K562 (cell line): Measurements from ENCODE around the gene ROMO1. TPM values are rescaled to one million over a fixed set of nuclear protein-coding genes. Genes with fewer than 3 reads are reported as not detected.
A peak's percentile ranks its signal among the peaks of the same experiment; 100 is the strongest.

Experiments
- CBFB ChIP-seq: sonication (generic); formaldehyde crosslinking; IDR thresholded peaks from 2 replicates; pipeline ENCODE4 v1.4.0; 2020; ENCODE audit warnings: mild to moderate bottlenecking, missing genetic modification reagents
- ETV6 ChIP-seq, 3 experiments: fragments of 150-350 bp in 1 of 3; sonication (generic) in 1 of 3; formaldehyde crosslinking in 1 of 3; IDR thresholded peaks; 2 replicates each; pipeline versions ENCODE4 v1.6.1 to v1.8.0; 2014 to 2022; ENCODE audit warnings: borderline replicate concordance in 2 of 3, low read depth in 2 of 3, antibody characterized with exemption in 1 of 3, low read length in 1 of 3, mild to moderate bottlenecking in 1 of 3, missing genetic modification reagents in 1 of 3
- EWSR1 ChIP-seq: fragments of 450-650 bp; IDR thresholded peaks from 2 replicates; pipeline ENCODE4 v1.6.1; 2018; ENCODE audit warnings: borderline replicate concordance, mild to moderate bottlenecking, low read depth, moderate library complexity; ENCODE audit not compliant: partially characterized antibody
- LEF1 ChIP-seq: fragments of 450-650 bp; IDR thresholded peaks from 2 replicates; pipeline ENCODE4 v1.6.1; 2016; ENCODE audit warnings: mild to moderate bottlenecking
- MAFG ChIP-seq: fragments of 450-650 bp; conservative IDR thresholded peaks from 2 replicates; pipeline ENCODE4 v1.6.1; 2016; ENCODE audit warnings: missing genetic modification characterization, missing compliant biosample characterization
- MGA ChIP-seq: fragments of 450-650 bp; IDR thresholded peaks from 2 replicates; pipeline ENCODE4 v1.6.1; 2016; ENCODE audit warnings: mild to moderate bottlenecking, moderate library complexity
- NCOA1 ChIP-seq: fragments of 450-650 bp; IDR thresholded peaks from 2 replicates; pipeline ENCODE4 v1.6.1; 2016; ENCODE audit warnings: low read depth
- NEUROD1 ChIP-seq: fragments of 150-350 bp; IDR thresholded peaks from 2 replicates; pipeline ENCODE4 v1.6.1; 2014; ENCODE audit warnings: borderline replicate concordance, low read length, low read depth; ENCODE audit not compliant: partially characterized antibody
- NFIC ChIP-seq: fragments of 450-650 bp; IDR thresholded peaks from 2 replicates; pipeline ENCODE4 v1.6.1; 2017; ENCODE audit warnings: mild to moderate bottlenecking, inconsistent platforms
- ZNF23 ChIP-seq: fragments of 250-450 bp; sonication (Bioruptor Pico); IDR thresholded peaks from 2 replicates; pipeline ENCODE4 v1.4.0; 2020; ENCODE audit warnings: mild to moderate bottlenecking
- ZNF561 ChIP-seq: fragments of 450-650 bp; formaldehyde crosslinking; conservative IDR thresholded peaks from 2 replicates; pipeline ENCODE4 v1.4.0; 2020; ENCODE audit warnings: mild to moderate bottlenecking, moderate library complexity
- polyA plus RNA-seq, 8 experiments: library from polyadenylated mRNA; depleted of rRNA in 4 of 8; stranded (reverse) in 5 of 8; unstranded in 3 of 8; fragments of >200 nt; fragmentation: Nextera tagmentation in 2 of 8; fragmentation: Illumina TruSeq in 1 of 8; extraction: Ambion mirVana in 2 of 8; extraction: Trizol in 1 of 8; gene quantifications; 2 replicates each; pipeline versions ENCODE4 v1.2.1 to v1.2.3, GENCODE V29; 2011 to 2014; ENCODE audit warnings: inconsistent platforms in 1 of 8, missing spikeins in 1 of 8
- total RNA-seq, 7 experiments: library from RNA; depleted of rRNA in 6 of 7; stranded (reverse); fragments of >200 nt in 6 of 7; fragmentation: Illumina TruSeq in 2 of 7; extraction: Trizol in 2 of 7; gene quantifications; 2 replicates each; pipeline versions ENCODE4 v1.2.1 to v1.2.3, GENCODE V29; 2011 to 2021; ENCODE audit warnings: low replicate concordance in 1 of 7

Gene ROMO1
- total and polyA plus RNA-seq, 9 of the 15 experiments (the other 6 are each of a cell fraction or from before 2014, with no cell fraction given): 31.8 to 741 (median 226) TPM

- no peak for TF ChIP-seq MGA
- TF ChIP-seq ZNF561: no peak
- TF ChIP-seq LEF1: no peak
- TF ChIP-seq ZNF23 (CRISPR knock-in tag): no peak
- TF ChIP-seq ETV6 (IDR thresholded peaks at IDR 0.05; ENCODE audit: borderline replicate concordance in 1 of 2, low read depth in 2 of 2, low read length in 1 of 2): no peak
- no peak for TF ChIP-seq ETV6 (CRISPR knock-in tag; IDR thresholded peaks at IDR 0.05; ENCODE audit: borderline replicate concordance)
- peak; percentile 38 for TF ChIP-seq NFIC
- TF ChIP-seq NCOA1: peak; percentile 46; the same call in 1 of the 2 replicates
- no peak for TF ChIP-seq EWSR1
- no peak for TF ChIP-seq NEUROD1
- no peak for TF ChIP-seq CBFB (CRISPR knock-in tag)
- no peak for TF ChIP-seq MAFG
These were observed at the start of gene ROMO1, which contains the start of gene NFS1 (continued) for GRCh38 chr20:35699127-35699956.
